Mesodermal cell (in vitro differentiated cells): ENCODE measurements around the gene CLTCL1.
"Not testable (repeated sequence)": the region's sequence is repeated elsewhere in the genome, so short reads cannot be mapped to it uniquely, and the experiment has no call there.

ENCODE experiments used
- H3K27ac ChIP-seq: 2 replicates; pipeline ENCODE4 v1.7.0; 2013; ENCODE audit warnings: mild to moderate bottlenecking, low read depth, low read length, moderate library complexity; ENCODE audit not compliant: severe bottlenecking
- H3K36me3 ChIP-seq: 2 replicates; pipeline ENCODE4 v1.7.1; 2013; ENCODE audit warnings: mild to moderate bottlenecking, low read length, moderate library complexity; ENCODE audit not compliant: control insufficient read depth, insufficient read depth
- H3K4me1 ChIP-seq: one replicate; pipeline ENCODE4 v1.7.1; 2013; ENCODE audit warnings: mild to moderate bottlenecking, low read length; ENCODE audit not compliant: insufficient read depth, control insufficient read depth, poor library complexity, severe bottlenecking
- H3K4me3 ChIP-seq: 2 replicates; pipeline ENCODE4 v1.7.0; 2013; ENCODE audit warnings: low read length, control low read depth, mild to moderate bottlenecking; ENCODE audit not compliant: insufficient read depth, poor library complexity, severe bottlenecking; ENCODE audit errors: extremely low read depth
- H3K9me3 ChIP-seq: 2 replicates; pipeline ENCODE4 v1.7.1; 2013; ENCODE audit warnings: mild to moderate bottlenecking, low read length, moderate library complexity; ENCODE audit not compliant: control insufficient read depth
- WGBS, 2 experiments: methylation state at CpG; one replicate each; pipeline ENCODE4 v1.1.5; 2013; ENCODE audit warnings: missing lambda C conversion rate in 2 of 2; ENCODE audit not compliant: insufficient coverage in 2 of 2; 5-methylcytosine and 5-hydroxymethylcytosine counted together

The CLTCL1 gene

GRCh38 chr22:19207401-19207808 is 84.1 kb downstream of the CLTCL1 start:
- 77 to 91% methylated on average over 9 of the region's 9 CpGs for WGBS, 2 experiments

GRCh38 chr22:19206287-19206686 is 85.2 kb downstream of the CLTCL1 start:
- no peaks in the 10 kb centered on the region for H3K4me1 ChIP-seq
- peaks cover 11% of the 10 kb centered on the region for H3K36me3 ChIP-seq
- no peak overlapping the region for H3K27ac ChIP-seq
- H3K9me3 ChIP-seq: no peaks in the 10 kb centered on the region
- H3K4me3 ChIP-seq: no peak overlapping the region
- WGBS, 2 experiments: 91 to 93% methylated on average over 4 of the region's 6 CpGs

More at GRCh38 chr22:19207401-19207808, 84.1 kb downstream of the CLTCL1 start:
- no peak overlapping the region for H3K4me3 ChIP-seq
- no peaks in the 10 kb centered on the region for H3K9me3 ChIP-seq
- H3K36me3 ChIP-seq: peaks cover 11% of the 10 kb centered on the region
- no peaks in the 10 kb centered on the region for H3K4me1 ChIP-seq
- no peak overlapping the region for H3K27ac ChIP-seq

- H3K36me3 ChIP-seq: peaks cover 6% of the 10 kb centered on the region
- H3K9me3 ChIP-seq: no peaks in the 10 kb centered on the region
- H3K4me3 ChIP-seq: no peak overlapping the region
- WGBS, 2 experiments: 94 to 100% methylated on average over 2 to 3 of the region's 4 CpGs
- no peak overlapping the region for H3K27ac ChIP-seq
- H3K4me1 ChIP-seq: no peaks in the 10 kb centered on the region
Observed at GRCh38 chr22:19204640-19205039, 86.9 kb downstream of the CLTCL1 start.

- Histone ChIP-seq H3K4me1 (no peaks in the 10 kb centered on the region), H3K36me3 (peaks cover 6% of the 10 kb centered on the region), H3K27ac (no peak overlapping the region), H3K9me3 (no peaks in the 10 kb centered on the region), H3K4me3 (no peak overlapping the region)
- 83 to 95% methylated on average over 5 to 8 of the region's 8 CpGs for WGBS, 2 experiments
Observed at GRCh38 chr22:19203834-19204233, 87.7 kb downstream of the CLTCL1 start.

- not testable (repeated sequence) for H3K36me3 ChIP-seq, H3K9me3 ChIP-seq, H3K4me1 ChIP-seq, H3K27ac ChIP-seq, H3K4me3 ChIP-seq
- WGBS, 2 experiments: 84 to 100% methylated on average over 1 of the region's 3 CpGs
Observed at GRCh38 chr22:19202799-19203186, 88.7 kb downstream of the CLTCL1 start.

- WGBS, 2 experiments: 96 to 99% methylated on average over 10 to 16 of the region's 18 CpGs
- no peaks in the 10 kb centered on the region for H3K4me1 ChIP-seq
- H3K9me3 ChIP-seq: no peaks in the 10 kb centered on the region
- H3K36me3 ChIP-seq: no peaks in the 10 kb centered on the region
- H3K27ac ChIP-seq: no peak overlapping the region
- H3K4me3 ChIP-seq: no peak overlapping the region
Observed at GRCh38 chr22:19201869-19202798, 89.4 kb downstream of the CLTCL1 start.

GRCh38 chr22:19201130-19201868 is 90.2 kb downstream of the CLTCL1 start:
- peaks cover 3% of the 10 kb centered on the region for H3K36me3 ChIP-seq
- 95 to 99% methylated on average over 19 to 22 of the region's 23 CpGs for WGBS, 2 experiments
- H3K4me1 ChIP-seq: no peaks in the 10 kb centered on the region
- H3K4me3 ChIP-seq: no peak overlapping the region
- H3K9me3 ChIP-seq: no peaks in the 10 kb centered on the region
- no peak overlapping the region for H3K27ac ChIP-seq

GRCh38 chr22:19199479-19199878 is 92.0 kb downstream of the CLTCL1 start:
- H3K27ac ChIP-seq: no peak overlapping the region
- peaks cover 11% of the 10 kb centered on the region for H3K36me3 ChIP-seq
- 95 to 100% methylated on average over 6 to 8 of the region's 8 CpGs for WGBS, 2 experiments
- no peak overlapping the region for H3K4me3 ChIP-seq
- no peaks in the 10 kb centered on the region for H3K4me1 ChIP-seq
- no peaks in the 10 kb centered on the region for H3K9me3 ChIP-seq

- WGBS, 2 experiments: 92 to 93% methylated on average over 8 to 9 of the region's 10 CpGs
Observed at GRCh38 chr22:19197997-19198865, 93.3 kb downstream of the CLTCL1 start.

GRCh38 chr22:19196841-19197612 is 94.5 kb downstream of the CLTCL1 start:
- no peak overlapping the region for H3K27ac ChIP-seq
- WGBS, 2 experiments: 88 to 96% methylated on average over 7 to 11 of the region's 11 CpGs
- H3K4me1 ChIP-seq: no peaks in the 10 kb centered on the region
- H3K9me3 ChIP-seq: no peaks in the 10 kb centered on the region
- peaks cover 19% of the 10 kb centered on the region for H3K36me3 ChIP-seq
- H3K4me3 ChIP-seq: no peak overlapping the region

More at GRCh38 chr22:19197997-19198865, 93.3 kb downstream of the CLTCL1 start:
- H3K4me1 ChIP-seq: no peaks in the 10 kb centered on the region
- no peak overlapping the region for H3K27ac ChIP-seq
- H3K36me3 ChIP-seq: peaks cover 16% of the 10 kb centered on the region
- H3K4me3 ChIP-seq: no peak overlapping the region
- no peaks in the 10 kb centered on the region for H3K9me3 ChIP-seq
